ENCODE data around the gene SMIM9.
A peak's percentile ranks its signal among the peaks of the same experiment; 100 is the strongest.

SMIM9 gene

DNA sequence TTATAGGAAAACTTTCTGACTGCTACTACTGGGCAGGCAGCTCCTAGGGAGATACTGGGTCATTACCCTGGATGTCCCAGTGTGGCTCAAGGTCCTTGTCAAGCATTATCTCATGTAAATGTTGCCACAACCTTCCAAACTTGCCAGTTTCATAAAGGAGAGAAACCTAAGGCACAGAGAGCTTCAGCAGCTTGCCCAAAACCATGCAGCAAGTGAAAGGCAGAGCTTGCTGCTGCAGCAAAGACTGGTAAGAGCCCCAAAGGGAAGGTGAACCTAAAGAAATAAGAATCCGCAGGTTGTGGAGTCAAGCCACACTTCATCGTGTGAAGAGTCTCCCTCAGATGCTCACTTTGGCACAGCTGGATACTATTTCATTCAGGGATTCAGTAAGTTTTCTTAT is 31.5 kb downstream of the SMIM9 start:
- H3K27ac ChIP-seq, result no peak overlapping the region
- TF ChIP-seq ZFX (IDR thresholded peaks at IDR 0.05; ENCODE audit: borderline replicate concordance), result no peak
- TF ChIP-seq CTCF (IDR thresholded peaks at IDR 0.05), result no peak

DNA sequence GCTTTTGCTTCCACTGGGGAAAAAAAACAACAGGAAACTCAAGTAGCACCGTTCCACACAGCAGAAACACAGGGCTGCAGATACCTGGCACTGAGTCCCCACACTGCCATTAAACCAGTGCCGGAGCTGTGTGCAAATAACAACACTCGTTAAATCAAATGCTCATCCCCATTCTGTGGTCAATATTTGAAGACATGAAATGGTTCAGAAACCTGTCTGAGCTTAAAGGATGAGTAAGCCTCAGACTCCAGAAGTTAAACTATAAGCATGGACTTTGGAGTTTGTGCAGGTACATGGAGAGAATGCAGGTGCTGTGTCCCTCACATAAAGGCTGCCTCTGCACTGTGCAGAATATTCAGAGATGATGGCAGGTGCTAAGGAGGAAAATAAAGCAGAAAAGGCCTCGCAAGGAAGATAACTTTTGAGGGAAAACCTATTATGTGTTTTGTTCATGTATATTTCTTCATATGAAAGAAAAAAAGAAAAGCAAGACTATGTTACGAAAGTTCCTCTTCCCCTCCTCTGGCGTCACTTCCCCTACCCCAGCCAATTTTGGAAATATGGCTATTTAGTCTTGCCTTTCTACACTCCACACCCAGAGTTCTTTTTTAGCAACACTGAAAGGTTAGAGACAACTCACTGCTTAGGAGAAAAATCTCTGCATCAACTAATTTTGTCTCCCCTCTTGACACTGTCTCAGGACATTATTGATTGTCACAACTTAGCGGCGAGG is 33.8 kb downstream of the SMIM9 start:
- peak overlapping the region; percentile 83 for H3K27ac ChIP-seq
- TF ChIP-seq ZFX (IDR thresholded peaks at IDR 0.05; ENCODE audit: borderline replicate concordance) (no peak), CTCF (IDR thresholded peaks at IDR 0.05) (no peak)

DNA sequence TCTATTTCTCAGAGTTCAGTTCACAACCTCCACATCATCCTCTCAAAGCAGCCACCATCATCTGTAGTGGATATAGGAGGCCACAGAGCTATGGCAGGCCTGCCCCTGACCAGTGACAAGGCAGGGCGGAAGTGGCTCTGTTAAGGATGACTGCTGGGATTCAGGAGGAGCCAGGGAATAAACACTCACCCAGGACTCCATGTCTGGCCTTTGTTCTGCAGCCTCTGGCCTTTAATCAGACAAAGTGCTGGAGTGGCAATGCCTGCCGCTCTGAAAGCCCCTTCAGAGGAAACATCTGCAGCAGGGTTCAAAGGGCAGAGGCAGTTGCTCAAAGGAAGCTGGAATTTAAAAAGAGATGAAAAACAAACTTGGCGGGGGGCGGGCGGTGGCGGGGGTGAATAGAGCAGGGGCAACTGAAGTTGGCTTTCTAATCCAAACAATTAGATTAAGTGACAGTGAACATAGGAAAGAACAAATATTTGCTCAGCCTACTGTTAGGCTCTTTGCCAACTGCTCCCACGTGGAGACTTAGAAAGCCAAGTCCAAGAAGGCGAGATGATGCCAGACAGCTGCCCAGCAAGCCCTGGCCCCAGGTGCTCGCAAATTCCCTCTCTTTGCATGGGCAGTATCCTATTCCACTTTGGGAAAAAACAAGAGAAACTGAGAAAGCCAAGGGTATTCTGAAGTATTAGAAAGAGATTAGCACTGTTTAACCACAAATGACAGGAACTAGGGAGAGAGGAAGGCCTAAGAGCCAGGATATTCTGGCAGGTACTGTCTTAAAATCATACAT is 34.7 kb downstream of the SMIM9 start:
- H3K27ac ChIP-seq, result peak overlapping the region; percentile 83
- no peak for TF ChIP-seq CTCF (IDR thresholded peaks at IDR 0.05)

GRCh38 chrX:154797006-154797405 is 37.5 kb downstream of the SMIM9 start:
- TF ChIP-seq ZFX (IDR thresholded peaks at IDR 0.05; ENCODE audit: borderline replicate concordance) (no peak), CTCF (IDR thresholded peaks at IDR 0.05) (no peak)
- H3K27ac ChIP-seq, result no peak overlapping the region

DNA sequence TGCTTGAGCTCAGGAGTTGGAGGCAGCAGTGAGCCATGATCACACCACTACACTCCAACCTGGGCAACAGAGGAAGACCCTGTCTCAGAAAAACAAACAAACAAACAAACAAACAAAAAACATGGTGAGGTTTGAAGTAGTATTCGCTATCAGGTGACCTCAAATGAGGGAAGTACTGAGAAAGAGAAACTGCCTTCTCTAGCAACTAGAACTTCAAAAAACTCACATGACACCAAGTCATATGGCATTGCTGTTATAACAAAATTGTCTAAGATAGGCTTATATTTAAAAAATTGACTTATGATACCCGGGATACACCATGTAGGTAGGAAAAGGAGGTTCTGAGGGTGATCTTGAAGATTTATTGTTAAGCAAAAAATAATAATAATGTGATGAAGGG is 39.4 kb downstream of the SMIM9 start:
- no peak overlapping the region for H3K27ac ChIP-seq
- no peak for TF ChIP-seq CTCF (IDR thresholded peaks at IDR 0.05)
- TF ChIP-seq ZFX (IDR thresholded peaks at IDR 0.05; ENCODE audit: borderline replicate concordance), result no peak

GRCh38 chrX:154793084-154793795 is 41.2 kb downstream of the SMIM9 start:
- no peak overlapping the region for H3K27ac ChIP-seq

More at GRCh38 chrX:154793084-154793795, 41.2 kb downstream of the SMIM9 start:
- TF ChIP-seq CTCF (IDR thresholded peaks at IDR 0.05) (no peak), ZFX (IDR thresholded peaks at IDR 0.05; ENCODE audit: borderline replicate concordance) (no peak)
